Type B pancreatic cell (in vitro differentiated cells): ENCODE measurements around the gene HSD17B14. TPM values are rescaled to one million over a fixed set of nuclear protein-coding genes. Genes with fewer than 3 reads are reported as not detected.
"Not testable (repeated sequence)": the region's sequence is repeated elsewhere in the genome, so short reads cannot be mapped to it uniquely, and the experiment has no call there.

ENCODE experiments used
- DNase-seq: peaks from one replicate; pipeline ENCODE4 v3.0.0; 2021; ENCODE audit warnings: mixed read lengths; ENCODE audit not compliant: unreplicated experiment; ENCODE audit errors: extremely low spot score
- H3K27ac Mint-ChIP-seq: 2 replicates; pipeline ENCODE4 v1.8.0; 2021; ENCODE audit warnings: mild to moderate bottlenecking, mixed read lengths
- H3K27me3 Mint-ChIP-seq: 2 replicates; pipeline ENCODE4 v1.8.0; 2021; ENCODE audit warnings: mixed read lengths
- H3K36me3 Mint-ChIP-seq: 2 replicates; pipeline ENCODE4 v1.8.0; 2021; ENCODE audit warnings: mixed read lengths
- H3K4me1 Mint-ChIP-seq: one replicate; pipeline ENCODE4 v1.8.0; 2021; ENCODE audit warnings: mixed read lengths; ENCODE audit not compliant: unreplicated experiment
- H3K4me3 Mint-ChIP-seq: 2 replicates; pipeline ENCODE4 v1.8.0; 2021; ENCODE audit warnings: mild to moderate bottlenecking, mixed read lengths
- H3K9me3 Mint-ChIP-seq: 2 replicates; pipeline ENCODE4 v1.8.0; 2021; ENCODE audit warnings: mixed read lengths
- total RNA-seq: library from RNA; stranded (reverse); gene quantifications from 2 replicates; pipeline ENCODE4 v1.2.1, GENCODE V29; 2021; ENCODE audit warnings: low replicate concordance
- TF ChIP-seq, protein P1 (sequence below): fragments of 200-600 bp; sonication (generic); conservative IDR thresholded peaks from 2 replicates; pipeline ENCODE4 v1.5.0; 2021; ENCODE audit warnings: antibody characterized with exemption, mild to moderate bottlenecking

The HSD17B14 gene
- total RNA-seq, 1 donor from 2014 or later, result 12.9 TPM

DNA sequence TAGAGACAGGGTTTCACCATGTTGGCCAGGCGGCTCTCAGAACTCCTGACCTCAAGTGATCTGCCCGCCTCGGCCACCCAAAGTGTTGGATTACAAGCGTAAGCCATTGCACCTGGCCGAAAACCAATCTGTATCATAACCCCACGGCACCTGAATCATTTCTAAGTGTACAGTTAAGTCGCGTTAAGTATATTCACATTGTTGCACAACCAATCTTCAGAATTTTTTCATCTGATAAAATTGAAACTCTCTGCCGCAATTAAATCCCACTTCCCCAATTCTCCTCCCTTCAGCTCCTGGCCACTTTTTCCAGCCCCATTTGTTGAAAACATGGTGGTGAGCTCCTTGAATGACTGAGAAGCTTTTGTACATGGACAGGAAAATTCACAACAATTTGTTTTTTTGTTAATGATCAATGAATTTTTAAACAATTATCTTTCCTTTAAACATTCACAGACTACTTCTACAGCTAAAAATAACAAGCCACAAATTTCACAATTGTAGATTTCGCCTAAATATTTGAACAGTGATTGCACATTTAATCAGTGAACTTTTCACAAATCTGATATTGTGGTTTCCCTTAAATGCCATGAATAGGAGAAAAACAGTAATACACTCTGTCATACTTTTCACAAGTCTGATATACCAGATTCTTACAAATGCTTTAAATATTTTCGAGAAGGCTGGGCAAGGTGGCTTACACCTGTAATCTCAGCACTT is 67.1 kb downstream of the HSD17B14 start:
- peaks cover 20% of the 10 kb centered on the region for H3K27me3 Mint-ChIP-seq
- no peaks in the 10 kb centered on the region for H3K9me3 Mint-ChIP-seq
- TF ChIP-seq, protein P1, sequence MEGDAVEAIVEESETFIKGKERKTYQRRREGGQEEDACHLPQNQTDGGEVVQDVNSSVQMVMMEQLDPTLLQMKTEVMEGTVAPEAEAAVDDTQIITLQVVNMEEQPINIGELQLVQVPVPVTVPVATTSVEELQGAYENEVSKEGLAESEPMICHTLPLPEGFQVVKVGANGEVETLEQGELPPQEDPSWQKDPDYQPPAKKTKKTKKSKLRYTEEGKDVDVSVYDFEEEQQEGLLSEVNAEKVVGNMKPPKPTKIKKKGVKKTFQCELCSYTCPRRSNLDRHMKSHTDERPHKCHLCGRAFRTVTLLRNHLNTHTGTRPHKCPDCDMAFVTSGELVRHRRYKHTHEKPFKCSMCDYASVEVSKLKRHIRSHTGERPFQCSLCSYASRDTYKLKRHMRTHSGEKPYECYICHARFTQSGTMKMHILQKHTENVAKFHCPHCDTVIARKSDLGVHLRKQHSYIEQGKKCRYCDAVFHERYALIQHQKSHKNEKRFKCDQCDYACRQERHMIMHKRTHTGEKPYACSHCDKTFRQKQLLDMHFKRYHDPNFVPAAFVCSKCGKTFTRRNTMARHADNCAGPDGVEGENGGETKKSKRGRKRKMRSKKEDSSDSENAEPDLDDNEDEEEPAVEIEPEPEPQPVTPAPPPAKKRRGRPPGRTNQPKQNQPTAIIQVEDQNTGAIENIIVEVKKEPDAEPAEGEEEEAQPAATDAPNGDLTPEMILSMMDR, result no peak
- no peak overlapping the region for H3K4me3 Mint-ChIP-seq
- no peak for DNase-seq
- H3K36me3 Mint-ChIP-seq, result no peaks in the 10 kb centered on the region
- peak overlapping the region; percentile 94 for H3K27ac Mint-ChIP-seq
- H3K4me1 Mint-ChIP-seq, result peaks cover 8% of the 10 kb centered on the region

DNA sequence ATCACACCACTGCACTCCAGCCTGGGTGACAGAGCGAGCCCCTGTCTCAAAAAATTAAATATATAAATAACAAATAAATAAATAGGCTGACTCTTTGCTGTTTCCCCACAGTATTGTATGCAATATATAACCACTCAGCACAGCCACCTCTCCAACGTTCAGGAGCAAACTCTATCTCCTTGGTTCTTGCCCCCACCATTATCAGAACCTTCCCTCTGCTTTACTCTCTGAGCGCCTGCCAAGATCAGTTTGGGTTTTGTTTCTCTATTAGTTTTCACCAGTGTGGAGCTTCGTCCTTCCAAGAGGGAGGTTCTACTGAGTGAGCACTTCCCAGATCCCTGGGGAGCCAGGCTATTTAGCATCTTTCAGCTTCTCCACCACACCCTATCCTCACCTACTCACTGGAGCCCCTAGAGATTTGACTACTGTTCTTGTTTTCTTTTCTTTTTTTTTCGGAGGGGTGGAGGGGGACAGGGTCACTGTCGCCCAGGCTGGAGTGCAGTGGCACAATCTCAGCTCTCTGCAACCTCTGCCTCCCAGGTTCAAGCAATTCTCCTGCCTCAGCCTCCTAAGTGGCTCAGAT is 68.0 kb downstream of the HSD17B14 start:
- peaks cover 20% of the 10 kb centered on the region for H3K27me3 Mint-ChIP-seq
- DNase-seq, H3K4me1 Mint-ChIP-seq, H3K36me3 Mint-ChIP-seq, H3K4me3 Mint-ChIP-seq, H3K9me3 Mint-ChIP-seq: not testable (repeated sequence)
- H3K27ac Mint-ChIP-seq, result peak overlapping the region; percentile 39

DNA sequence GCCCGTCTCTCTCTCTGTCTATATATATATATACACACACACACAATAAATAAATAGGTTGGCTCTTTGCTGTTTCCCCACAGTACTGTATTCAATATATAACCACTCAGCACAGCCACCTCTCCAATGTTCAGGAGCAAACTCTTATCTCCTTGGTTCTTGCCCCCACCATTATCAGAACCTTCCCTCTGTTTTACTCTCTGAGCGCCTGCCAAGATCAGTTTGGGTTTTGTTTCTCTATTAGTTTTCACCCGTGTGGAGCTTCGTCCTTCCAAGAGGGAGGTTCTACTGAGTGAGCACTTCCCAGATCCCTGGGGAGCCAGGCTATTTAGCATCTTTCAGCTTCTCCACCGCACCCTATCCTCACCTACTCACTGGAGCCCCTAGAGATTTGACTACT is 70.5 kb downstream of the HSD17B14 start:
- not testable (repeated sequence) for H3K36me3 Mint-ChIP-seq, H3K27ac Mint-ChIP-seq, DNase-seq, H3K4me3 Mint-ChIP-seq, H3K4me1 Mint-ChIP-seq, H3K9me3 Mint-ChIP-seq
- peaks cover 35% of the 10 kb centered on the region for H3K27me3 Mint-ChIP-seq

Other genes with a start within 250 kb of the HSD17B14 start
- gene SPACA4, start 229.7 kb downstream of the HSD17B14 start, total RNA-seq, result not detected in 2 replicates
- 6.1 and 8.1 TPM in 2 replicates for gene FAM83E, start 221.4 kb downstream of the HSD17B14 start, total RNA-seq
- 1,623 and 1,815 TPM in 2 replicates for gene RPL18, start 217.3 kb downstream of the HSD17B14 start, total RNA-seq
- 44.0 and 47.1 TPM in 2 replicates for gene SPHK2, start 217.0 kb downstream of the HSD17B14 start, total RNA-seq
- 24.5 and 31.5 TPM in 2 replicates for gene DBP, start 199.1 kb downstream of the HSD17B14 start, total RNA-seq
- gene CA11, start 190.3 kb downstream of the HSD17B14 start, total RNA-seq, result 13.8 and 43.3 TPM in 2 replicates
- 0.86 and 1.2 TPM in 2 replicates for gene NTN5, start 163.5 kb downstream of the HSD17B14 start, total RNA-seq
- 9.0 and 13.3 TPM in 2 replicates for gene FUT2, start 140.5 kb downstream of the HSD17B14 start, total RNA-seq
- 2.0 and 3.6 TPM in 2 replicates for gene MAMSTR, start 116.8 kb downstream of the HSD17B14 start, total RNA-seq
- gene RASIP1, start 95.9 kb downstream of the HSD17B14 start, total RNA-seq, result 1.9 and 4.6 TPM in 2 replicates
- gene IZUMO1, start 89.6 kb downstream of the HSD17B14 start, total RNA-seq, result 2.2 and 4.8 TPM in 2 replicates
- 11.2 and 15.0 TPM in 2 replicates for gene FUT1, start 83.8 kb downstream of the HSD17B14 start, total RNA-seq
- gene FGF21, start 81.0 kb downstream of the HSD17B14 start, total RNA-seq, result not detected in 2 replicates
- 52.8 and 73.3 TPM in 2 replicates for gene BCAT2, start 25.5 kb downstream of the HSD17B14 start, total RNA-seq
- gene PLEKHA4, start 32.1 kb upstream of the HSD17B14 start, total RNA-seq, result 15.8 and 45.4 TPM in 2 replicates
- gene PPP1R15A, start 35.9 kb upstream of the HSD17B14 start, total RNA-seq, result 57.5 and 161 TPM in 2 replicates
- not detected in 2 replicates for gene TULP2, start 62.3 kb upstream of the HSD17B14 start, total RNA-seq
- gene NUCB1, start 63.8 kb upstream of the HSD17B14 start, total RNA-seq, result 202 and 205 TPM in 2 replicates
- gene DHDH, start 97.2 kb upstream of the HSD17B14 start, total RNA-seq, result 1.4 and 3.4 TPM in 2 replicates
- gene BAX, start 118.4 kb upstream of the HSD17B14 start, total RNA-seq, result 161 and 201 TPM in 2 replicates
- 1,657 and 2,039 TPM in 2 replicates for gene FTL, start 128.8 kb upstream of the HSD17B14 start, total RNA-seq
- 62.1 and 64.8 TPM in 2 replicates for gene GYS1, start 156.8 kb upstream of the HSD17B14 start, total RNA-seq
- 72.6 and 99.5 TPM in 2 replicates for gene RUVBL2, start 157.4 kb upstream of the HSD17B14 start, total RNA-seq
- not detected in 2 replicates for gene LHB, start 180.6 kb upstream of the HSD17B14 start, total RNA-seq
- 6.1 TPM in 1 of 2 replicates, not detected in the other for gene CGB3, start 187.8 kb upstream of the HSD17B14 start, total RNA-seq
- gene CGB2, start 195.4 kb upstream of the HSD17B14 start, total RNA-seq, result not detected in 2 replicates
- not detected in 2 replicates for gene CGB1, start 200.4 kb upstream of the HSD17B14 start, total RNA-seq
- gene CGB5, start 207.4 kb upstream of the HSD17B14 start, total RNA-seq, result 6.7 TPM in 1 of 2 replicates, not detected in the other
- gene CGB8, start 212.6 kb upstream of the HSD17B14 start, total RNA-seq, result 9.4 TPM in 1 of 2 replicates, not detected in the other
- 1.9 and 3.6 TPM in 2 replicates for gene CGB7, start 221.3 kb upstream of the HSD17B14 start, total RNA-seq
- 3.9 and 5.2 TPM in 2 replicates for gene NTF4, start 228.3 kb upstream of the HSD17B14 start, total RNA-seq
- gene KCNA7, start 236.2 kb upstream of the HSD17B14 start, total RNA-seq, result not detected in 2 replicates
- gene SNRNP70, start 249.0 kb upstream of the HSD17B14 start, total RNA-seq, result 205 and 296 TPM in 2 replicates